Ovary (tissue), 3 donors: ENCODE data around the gene OR6C65.

Source experiments
- CTCF ChIP-seq, 3 donors: fragments of 450-650 bp in 2 of 3; fragments of 200-600 bp in 1 of 3; IDR thresholded peaks; one replicate each; pipeline versions ENCODE4 v1.5.1 to v1.8.0; 2016 to 2022; ENCODE audit warnings: antibody characterized with exemption in 3 of 3, mild to moderate bottlenecking in 1 of 3
- POLR2A ChIP-seq: fragments of 450-650 bp; IDR thresholded peaks from one replicate; pipeline ENCODE4 v1.6.1; 2017; ENCODE audit warnings: antibody characterized with exemption, mild to moderate bottlenecking, moderate library complexity
- donor health status: DM: no; HTN: no; CAD: no.

- no peak for TF ChIP-seq CTCF (IDR thresholded peaks at IDR 0.05)
- TF ChIP-seq POLR2A, result no peak
These were observed 45.0 kb downstream of the OR6C65 start for GRCh38 chr12:55445357-55445756.
